Measurements from ENCODE around the gene PXMP4. TPM values are rescaled to one million over a fixed set of nuclear protein-coding genes. Genes with fewer than 3 reads are reported as not detected.
A peak's percentile ranks its signal among the peaks of the same experiment; 100 is the strongest.

Gene PXMP4
- total RNA-seq, 2 experiments from 2014 or later: 8.8 to 10.2 TPM

GRCh38 chr20:33688938-33689424 lies 31.1 kb downstream of the PXMP4 start:
- peaks cover 54% of the 10 kb centered on the region for H3K4me1 Mint-ChIP-seq

GRCh38 chr20:33687993-33688937 lies 31.8 kb downstream of the PXMP4 start:
- ChIA-PET CTCF (interaction anchor here (0.7 to 1.5 kb wide), 6 partner anchors 8 to 45 kb away, joined by 3 to 6 read pairs (median 3); partner anchors contain the start of genes ACTL10 and PXMP4), POLR2A (interaction anchor here (1.0 to 1.3 kb wide), 2 partner anchors 20 to 306 kb away, joined by 3 to 4 read pairs; partner anchors contain the start of gene RALY)
- ATAC-seq (no peak), DNase-seq (no peak)
- intact Hi-C loops (cut with DNase I, micrococcal nuclease): loop anchor here (5.0 kb wide), 3 partner anchors 44 to 1854 kb away; partner anchors contain the start of genes ERGIC3 (in 1 of the 2) and ZNF341 (in 1 of the 2)
- Mint-ChIP-seq H3K27ac (peak overlapping the region; percentile 74), H3K9me3 (ENCODE audit: low read depth) (no peaks in the 10 kb centered on the region), H3K36me3 (ENCODE audit: low read depth) (peaks cover 9% of the 10 kb centered on the region), H3K4me3 (no peak overlapping the region), H3K27me3 (no peaks in the 10 kb centered on the region), H3K4me1 (peaks cover 54% of the 10 kb centered on the region)

More at GRCh38 chr20:33688938-33689424, 31.1 kb downstream of the PXMP4 start:
- Mint-ChIP-seq H3K4me3 (no peak overlapping the region), H3K9me3 (ENCODE audit: low read depth) (no peaks in the 10 kb centered on the region), H3K36me3 (ENCODE audit: low read depth) (peaks cover 9% of the 10 kb centered on the region), H3K27me3 (no peaks in the 10 kb centered on the region), H3K27ac (peak overlapping the region; percentile 24)
- DNase-seq (no peak), ATAC-seq (no peak)
- ChIA-PET POLR2A (interaction anchor here (1.0 to 1.3 kb wide), 2 partner anchors 21 to 305 kb away, joined by 3 to 4 read pairs; partner anchors contain the start of gene RALY), CTCF (interaction anchor here (1.0 to 1.2 kb wide), 2 partner anchors 36 to 44 kb away, joined by 3 to 5 read pairs; no protein-coding TSS in a partner anchor)
- intact Hi-C loops (cut with DNase I, micrococcal nuclease): loop anchor here (5.0 kb wide), 3 partner anchors 43 to 1853 kb away; partner anchors contain the start of genes ERGIC3 (in 1 of the 2) and ZNF341 (in 1 of the 2)

- DNase-seq (no peak), ATAC-seq (no peak)
- ChIA-PET CTCF (interaction anchor here (0.7 to 1.5 kb wide), 3 partner anchors 8 to 33 kb away, joined by 3 to 6 read pairs (median 3); partner anchors contain the start of gene PXMP4), POLR2A (interaction anchor here (0.7 kb wide), 2 partner anchors 14 to 45 kb away, joined by 4 to 5 read pairs; no protein-coding TSS in a partner anchor)
- Mint-ChIP-seq H3K27ac (peak overlapping the region; percentile 83), H3K27me3 (no peaks in the 10 kb centered on the region), H3K4me3 (no peak overlapping the region), H3K4me1 (peaks cover 62% of the 10 kb centered on the region), H3K9me3 (ENCODE audit: low read depth) (no peaks in the 10 kb centered on the region), H3K36me3 (ENCODE audit: low read depth) (peaks cover 12% of the 10 kb centered on the region)
- intact Hi-C loops (cut with DNase I, micrococcal nuclease): loop anchor here (5.0 kb wide), 3 partner anchors 45 to 1855 kb away; partner anchors contain the start of genes ERGIC3 (in 1 of the 2) and ZNF341 (in 1 of the 2)
Measured at GRCh38 chr20:33687370-33687915, 32.7 kb downstream of the PXMP4 start.

GRCh38 chr20:33686984-33687366 lies 33.1 kb downstream of the PXMP4 start:
- intact Hi-C loops (cut with DNase I, micrococcal nuclease): loop anchor here (1.0 to 5.0 kb wide), 13 partner anchors 13 to 1855 kb away; partner anchors contain the start of genes PXMP4 (in 2 of the 2), ACTL10 (in 1 of the 2), CBFA2T2 (in 1 of the 2) and CHMP4B (in 1 of the 2)
- Mint-ChIP-seq H3K4me1 (peaks cover 67% of the 10 kb centered on the region), H3K27me3 (no peaks in the 10 kb centered on the region), H3K4me3 (peak overlapping the region; percentile 56), H3K9me3 (ENCODE audit: low read depth) (no peaks in the 10 kb centered on the region), H3K36me3 (ENCODE audit: low read depth) (peaks cover 13% of the 10 kb centered on the region), H3K27ac (peak overlapping the region; percentile 83)
- POLR2A ChIA-PET: interaction anchor here (0.6 to 0.7 kb wide), 3 partner anchors 14 to 1767 kb away, joined by 3 to 5 read pairs (median 4); no protein-coding TSS in a partner anchor
- ATAC-seq (no peak), DNase-seq (no peak)
- CTCF ChIA-PET: interaction anchor here (1.3 to 1.5 kb wide), 2 partner anchors 9 to 33 kb away, joined by 3 to 6 read pairs; partner anchors contain the start of gene PXMP4

- Mint-ChIP-seq H3K27me3 (no peaks in the 10 kb centered on the region), H3K27ac (peak within 1 kb of the TSS; percentile 83), H3K4me3 (peak within 1 kb of the TSS; percentile 95), H3K9me3 (ENCODE audit: low read depth) (no peaks in the 10 kb centered on the region), H3K4me1 (peaks cover 73% of the 10 kb centered on the region), H3K36me3 (ENCODE audit: low read depth) (peaks cover 16% of the 10 kb centered on the region)
- CTCF ChIA-PET: interaction anchor here (1.3 to 9.1 kb wide), 3 partner anchors 9 to 33 kb away, joined by 3 to 91 read pairs (median 10); partner anchors contain the start of genes ACTL10 and PXMP4
- ATAC-seq (peak; percentile 84), DNase-seq (peak; percentile 98)
- intact Hi-C loops (cut with DNase I, micrococcal nuclease): loop anchor here (1.0 to 5.0 kb wide), 13 partner anchors 12 to 1856 kb away; partner anchors contain the start of genes PXMP4 (in 2 of the 2), ACTL10 (in 1 of the 2), CBFA2T2 (in 1 of the 2) and CHMP4B (in 1 of the 2)
- POLR2A ChIA-PET: interaction anchor here (0.6 to 1.7 kb wide), 6 partner anchors 13 to 1768 kb away, joined by 3 to 5 read pairs (median 4); partner anchors contain the start of genes ACTL10 and PXMP4
Measured at GRCh38 chr20:33686100-33686983, 33.8 kb downstream of the PXMP4 start, which contains the start of gene E2F1. Gene E2F1 (minus strand): TSS chr20:33686385. CDS start chr20:33686264, 121 bp downstream.

GRCh38 chr20:33685328-33686099 lies 34.6 kb downstream of the PXMP4 start:
- peaks cover 79% of the 10 kb centered on the region for H3K4me1 Mint-ChIP-seq
- POLR2A ChIA-PET: interaction anchor here (0.6 to 1.7 kb wide), 7 partner anchors 19 to 202 kb away, joined by 3 to 5 read pairs (median 3); partner anchors contain the start of genes ACTL10, CHMP4B and PXMP4
- intact Hi-C loops (cut with DNase I, micrococcal nuclease): loop anchor here (1.0 to 5.0 kb wide), 13 partner anchors 11 to 1857 kb away; partner anchors contain the start of genes PXMP4 (in 2 of the 2), ACTL10 (in 1 of the 2), CBFA2T2 (in 1 of the 2) and CHMP4B (in 1 of the 2)
- CTCF ChIA-PET: interaction anchor here (0.7 to 9.1 kb wide), 4 partner anchors 18 to 47 kb away, joined by 3 to 91 read pairs (median 6); partner anchors contain the start of genes ACTL10 and PXMP4
- ATAC-seq: peak; percentile 58
- peak overlapping the region; percentile 83 for H3K27ac Mint-ChIP-seq
- peak overlapping the region; percentile 95 for H3K4me3 Mint-ChIP-seq
- DNase-seq: peak; percentile 87
- no peaks in the 10 kb centered on the region for H3K27me3 Mint-ChIP-seq
- peaks cover 22% of the 10 kb centered on the region for H3K36me3 Mint-ChIP-seq (ENCODE audit: low read depth)
- H3K9me3 Mint-ChIP-seq (ENCODE audit: low read depth): no peaks in the 10 kb centered on the region

- H3K27me3 Mint-ChIP-seq: no peaks in the 10 kb centered on the region
- POLR2A ChIA-PET: interaction anchor here (0.6 to 1.7 kb wide), 7 partner anchors 18 to 130 kb away, joined by 3 to 5 read pairs (median 3); partner anchors contain the start of genes ACTL10, CHMP4B and PXMP4
- ATAC-seq: no peak
- CTCF ChIA-PET: interaction anchor here (0.7 to 9.1 kb wide), 4 partner anchors 18 to 48 kb away, joined by 3 to 91 read pairs (median 6); partner anchors contain the start of genes ACTL10 and PXMP4
- no peaks in the 10 kb centered on the region for H3K9me3 Mint-ChIP-seq (ENCODE audit: low read depth)
- peaks cover 81% of the 10 kb centered on the region for H3K4me1 Mint-ChIP-seq
- H3K27ac Mint-ChIP-seq: peak overlapping the region; percentile 83
- peak overlapping the region; percentile 95 for H3K4me3 Mint-ChIP-seq
- DNase-seq: no peak
- intact Hi-C loops (cut with DNase I, micrococcal nuclease): loop anchor here (5.0 kb wide), 3 partner anchors 48 to 1858 kb away; partner anchors contain the start of genes ERGIC3 (in 1 of the 2) and ZNF341 (in 1 of the 2)
- peaks cover 24% of the 10 kb centered on the region for H3K36me3 Mint-ChIP-seq (ENCODE audit: low read depth)
Measured at GRCh38 chr20:33684533-33685327, 35.4 kb downstream of the PXMP4 start.

- ChIA-PET CTCF (interaction anchor here (0.9 to 9.1 kb wide), 3 partner anchors 15 to 193 kb away, joined by 3 to 91 read pairs (median 3); partner anchors contain the start of gene ACTL10), POLR2A (no interaction called here)
- Mint-ChIP-seq H3K36me3 (ENCODE audit: low read depth) (peaks cover 43% of the 10 kb centered on the region), H3K9me3 (ENCODE audit: low read depth) (no peaks in the 10 kb centered on the region), H3K4me1 (peaks cover 79% of the 10 kb centered on the region), H3K27me3 (no peaks in the 10 kb centered on the region), H3K27ac (peak overlapping the region; percentile 51), H3K4me3 (no peak overlapping the region)
- peak; percentile 19 for ATAC-seq
- DNase-seq: peak; percentile 55
- intact Hi-C loops (cut with DNase I, micrococcal nuclease): no loop called here
Measured at GRCh38 chr20:33681728-33682353, 38.3 kb downstream of the PXMP4 start.
